ENCODE data around the gene TIPARP. TPM values are rescaled to one million over a fixed set of nuclear protein-coding genes. Genes with fewer than 3 reads are reported as not detected.
"Not testable (repeated sequence)": the region's sequence is repeated elsewhere in the genome, so short reads cannot be mapped to it uniquely, and the experiment has no call there.

The TIPARP gene
- polyA plus RNA-seq, 1 experiment: 25.1 TPM

DNA sequence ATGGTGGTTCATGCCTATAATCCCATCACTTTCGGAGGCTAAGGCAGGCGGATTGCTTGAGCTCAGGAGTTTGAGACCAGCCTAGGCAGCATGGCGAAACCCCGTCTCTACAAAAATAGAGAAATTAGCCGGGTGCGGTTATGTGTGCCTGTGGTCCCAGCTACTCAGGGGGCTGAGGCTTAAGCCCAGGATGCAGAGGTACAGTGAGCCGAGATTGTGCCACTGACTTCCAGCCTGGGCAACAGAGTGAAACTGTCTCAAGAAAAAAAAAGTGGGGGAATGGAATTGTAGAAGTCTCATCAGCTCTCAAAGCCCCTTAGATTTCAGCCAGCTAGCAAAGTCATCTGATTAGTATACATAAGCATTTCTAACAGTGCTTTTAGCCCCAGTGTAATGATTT, 33.2 kb downstream of the TIPARP start:
- ChIA-PET CTCF (interaction anchor here (1.4 kb wide), 1 partner anchor 375 kb away, joined by 5 read pairs; no protein-coding TSS in a partner anchor), POLR2A (no interaction called here)
- Histone ChIP-seq H3K27ac (ENCODE audit: low read depth, low read length) (no peak overlapping the region), H3K4me3 (ENCODE audit: low read depth, low read length) (no peak overlapping the region), H3K27me3 (ENCODE audit: control insufficient read depth, insufficient read depth, low read length) (no peaks in the 10 kb centered on the region), H3K9me3 (ENCODE audit: control insufficient read depth, insufficient read depth, low read length) (no peaks in the 10 kb centered on the region)
- TF ChIP-seq, protein P1, sequence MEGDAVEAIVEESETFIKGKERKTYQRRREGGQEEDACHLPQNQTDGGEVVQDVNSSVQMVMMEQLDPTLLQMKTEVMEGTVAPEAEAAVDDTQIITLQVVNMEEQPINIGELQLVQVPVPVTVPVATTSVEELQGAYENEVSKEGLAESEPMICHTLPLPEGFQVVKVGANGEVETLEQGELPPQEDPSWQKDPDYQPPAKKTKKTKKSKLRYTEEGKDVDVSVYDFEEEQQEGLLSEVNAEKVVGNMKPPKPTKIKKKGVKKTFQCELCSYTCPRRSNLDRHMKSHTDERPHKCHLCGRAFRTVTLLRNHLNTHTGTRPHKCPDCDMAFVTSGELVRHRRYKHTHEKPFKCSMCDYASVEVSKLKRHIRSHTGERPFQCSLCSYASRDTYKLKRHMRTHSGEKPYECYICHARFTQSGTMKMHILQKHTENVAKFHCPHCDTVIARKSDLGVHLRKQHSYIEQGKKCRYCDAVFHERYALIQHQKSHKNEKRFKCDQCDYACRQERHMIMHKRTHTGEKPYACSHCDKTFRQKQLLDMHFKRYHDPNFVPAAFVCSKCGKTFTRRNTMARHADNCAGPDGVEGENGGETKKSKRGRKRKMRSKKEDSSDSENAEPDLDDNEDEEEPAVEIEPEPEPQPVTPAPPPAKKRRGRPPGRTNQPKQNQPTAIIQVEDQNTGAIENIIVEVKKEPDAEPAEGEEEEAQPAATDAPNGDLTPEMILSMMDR (IDR thresholded peaks at IDR 0.05; ENCODE audit: low read depth, low read length): no peak
- no peak for DNase-seq (ENCODE audit: low read depth, low spot score)

DNA sequence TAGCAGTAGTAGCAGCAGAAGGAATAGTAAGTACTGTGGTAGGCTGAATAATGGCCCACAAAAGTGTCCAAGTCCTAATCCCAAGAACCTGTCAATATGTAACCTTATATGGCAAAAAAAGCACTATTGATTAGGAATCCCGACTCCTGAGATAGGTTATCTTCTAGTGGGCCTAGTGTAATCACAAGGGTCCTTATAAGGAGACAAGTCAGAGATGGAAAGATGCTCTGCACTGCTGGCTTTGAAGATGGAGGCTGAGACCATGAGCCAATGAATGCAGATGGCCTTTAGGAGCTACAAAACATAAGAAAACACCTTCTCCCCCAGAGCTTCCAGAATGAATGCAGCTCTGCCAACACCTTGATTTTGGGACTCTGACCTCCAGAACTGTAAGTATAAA, 36.0 kb downstream of the TIPARP start:
- Histone ChIP-seq H3K27me3 (ENCODE audit: control insufficient read depth, insufficient read depth, low read length) (no peaks in the 10 kb centered on the region), H3K4me3 (ENCODE audit: low read depth, low read length) (no peak overlapping the region), H3K27ac (ENCODE audit: low read depth, low read length) (no peak overlapping the region), H3K9me3 (ENCODE audit: control insufficient read depth, insufficient read depth, low read length) (no peaks in the 10 kb centered on the region)
- TF ChIP-seq, protein P1 (IDR thresholded peaks at IDR 0.05; ENCODE audit: low read depth, low read length): no peak
- ChIA-PET POLR2A (no interaction called here), CTCF (interaction anchor here (0.7 kb wide), 1 partner anchor 427 kb away, joined by 4 read pairs; no protein-coding TSS in a partner anchor)
- DNase-seq (ENCODE audit: low read depth, low spot score): no peak

DNA sequence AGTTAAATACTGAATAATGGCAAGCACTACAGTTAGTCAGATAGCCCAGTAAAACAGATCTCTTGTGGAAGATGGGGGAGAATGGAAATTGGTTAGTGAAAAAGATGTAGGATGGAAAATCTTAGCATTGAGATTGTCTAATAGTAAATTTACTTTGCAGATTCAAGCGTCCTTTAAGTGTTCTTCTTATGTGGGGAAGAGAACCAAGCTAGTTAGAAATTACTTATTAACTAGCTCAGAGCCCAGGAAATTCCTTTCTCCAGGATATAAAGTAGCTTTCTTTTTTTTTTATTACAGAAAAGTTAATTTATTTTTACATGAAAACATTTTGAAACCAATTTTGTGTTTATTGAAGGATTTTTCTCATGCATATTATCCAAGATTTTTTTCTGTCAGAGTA, 36.7 kb downstream of the TIPARP start:
- TF ChIP-seq, protein P1 (IDR thresholded peaks at IDR 0.05; ENCODE audit: low read depth, low read length): no peak
- CTCF ChIA-PET: interaction anchor here (0.7 kb wide), 1 partner anchor 426 kb away, joined by 4 read pairs; no protein-coding TSS in a partner anchor

DNA sequence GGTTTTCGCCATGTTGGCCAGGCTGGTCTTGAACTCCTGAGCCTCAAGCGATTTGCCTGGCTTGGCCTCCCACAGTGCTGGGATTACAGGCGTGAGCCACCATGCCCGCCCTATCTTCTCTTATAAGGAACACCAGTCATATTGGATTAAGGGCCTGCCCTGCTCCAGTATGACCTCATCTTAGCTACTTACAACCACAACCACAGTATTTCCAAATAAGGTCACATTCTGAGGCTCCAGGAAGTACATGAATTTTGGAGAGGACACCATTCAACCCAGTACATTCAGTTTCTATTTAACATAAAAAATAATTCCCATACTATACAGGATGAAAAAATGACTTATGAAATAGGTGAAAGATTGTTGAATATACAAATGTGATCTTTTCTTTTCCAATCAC, 37.6 kb downstream of the TIPARP start:
- CTCF ChIA-PET; H3K27me3 ChIP-seq (ENCODE audit: control insufficient read depth, insufficient read depth, low read length); POLR2A ChIA-PET; H3K9me3 ChIP-seq (ENCODE audit: control insufficient read depth, insufficient read depth, low read length); H3K4me3 ChIP-seq (ENCODE audit: low read depth, low read length); H3K27ac ChIP-seq (ENCODE audit: low read depth, low read length); DNase-seq (ENCODE audit: low read depth, low spot score): not testable (repeated sequence)

More for the DNA sequence above, 36.7 kb downstream of the TIPARP start:
- Histone ChIP-seq H3K9me3 (ENCODE audit: control insufficient read depth, insufficient read depth, low read length) (no peaks in the 10 kb centered on the region), H3K27me3 (ENCODE audit: control insufficient read depth, insufficient read depth, low read length) (no peaks in the 10 kb centered on the region), H3K4me3 (ENCODE audit: low read depth, low read length) (no peak overlapping the region), H3K27ac (ENCODE audit: low read depth, low read length) (no peak overlapping the region)
- no peak for DNase-seq (ENCODE audit: low read depth, low spot score)
- POLR2A ChIA-PET: no interaction called here

DNA sequence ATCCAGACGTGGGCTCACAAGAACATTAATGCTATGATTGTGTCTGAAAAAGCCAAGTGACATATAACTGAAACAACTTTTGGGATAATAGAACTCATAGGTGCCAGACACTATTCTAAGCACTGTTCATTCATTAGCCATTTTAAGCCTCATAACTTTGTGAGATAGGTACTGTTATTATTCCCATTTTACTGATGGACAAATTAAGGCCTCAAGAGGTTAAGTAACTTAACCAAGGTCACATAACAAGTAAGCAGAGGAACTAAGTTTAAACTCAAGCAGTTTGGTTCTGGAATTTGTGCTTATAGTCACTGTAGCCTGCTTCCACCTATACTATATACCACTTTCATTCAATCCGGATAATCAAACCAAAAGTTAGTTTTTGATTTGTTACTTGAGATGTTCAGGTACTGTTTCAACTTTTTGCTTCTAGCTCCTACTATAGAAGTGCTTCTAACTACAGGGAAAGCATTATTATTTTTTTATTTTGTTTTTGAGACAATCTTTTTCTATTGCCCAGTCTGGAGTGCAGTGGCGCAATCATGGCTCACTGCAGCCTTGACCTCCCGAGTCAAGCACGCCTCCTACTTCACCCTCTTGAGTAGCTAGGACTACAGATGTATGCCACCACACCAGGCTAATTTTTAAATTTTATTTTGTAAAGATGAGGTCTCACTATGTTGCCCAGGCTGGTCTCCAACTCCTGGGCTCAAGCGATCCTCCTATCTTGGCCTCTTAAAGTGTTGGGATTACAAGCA, 41.9 kb downstream of the TIPARP start:
- H3K9me3 ChIP-seq (ENCODE audit: control insufficient read depth, insufficient read depth, low read length): no peaks in the 10 kb centered on the region
- CTCF ChIA-PET: no interaction called here
- POLR2A ChIA-PET: no interaction called here
- TF ChIP-seq, protein P1 (IDR thresholded peaks at IDR 0.05; ENCODE audit: low read depth, low read length): no peak
- H3K4me3 ChIP-seq (ENCODE audit: low read depth, low read length): no peak overlapping the region
- H3K27me3 ChIP-seq (ENCODE audit: control insufficient read depth, insufficient read depth, low read length): no peaks in the 10 kb centered on the region
- no peak for DNase-seq (ENCODE audit: low read depth, low spot score)
- H3K27ac ChIP-seq (ENCODE audit: low read depth, low read length): no peak overlapping the region
